Measurements from ENCODE around the gene ANKRD33B.
A peak's percentile ranks its signal among the peaks of the same experiment; 100 is the strongest.

The ANKRD33B gene

GRCh38 chr5:10679336-10679988 lies 115.6 kb downstream of the ANKRD33B start:
- no peak for DNase-seq

- DNase-seq, result peak in 1 of 4 experiments; percentile 24
Measured at GRCh38 chr5:10680876-10681481, 117.1 kb downstream of the ANKRD33B start.

GRCh38 chr5:10681731-10682679 lies 118.1 kb downstream of the ANKRD33B start:
- peak; percentile 39 to 77 (median 75) for DNase-seq

GRCh38 chr5:10682801-10683525 lies 119.1 kb downstream of the ANKRD33B start:
- no peak for DNase-seq

- no peak for DNase-seq
Measured at GRCh38 chr5:10684303-10685086, 120.6 kb downstream of the ANKRD33B start.

- no peak for DNase-seq
Measured at GRCh38 chr5:10685115-10685521, 121.2 kb downstream of the ANKRD33B start.

GRCh38 chr5:10686890-10687289 lies 123.0 kb downstream of the ANKRD33B start:
- no peak for DNase-seq

GRCh38 chr5:10688651-10689171 lies 124.8 kb downstream of the ANKRD33B start:
- no peak for DNase-seq

DNA sequence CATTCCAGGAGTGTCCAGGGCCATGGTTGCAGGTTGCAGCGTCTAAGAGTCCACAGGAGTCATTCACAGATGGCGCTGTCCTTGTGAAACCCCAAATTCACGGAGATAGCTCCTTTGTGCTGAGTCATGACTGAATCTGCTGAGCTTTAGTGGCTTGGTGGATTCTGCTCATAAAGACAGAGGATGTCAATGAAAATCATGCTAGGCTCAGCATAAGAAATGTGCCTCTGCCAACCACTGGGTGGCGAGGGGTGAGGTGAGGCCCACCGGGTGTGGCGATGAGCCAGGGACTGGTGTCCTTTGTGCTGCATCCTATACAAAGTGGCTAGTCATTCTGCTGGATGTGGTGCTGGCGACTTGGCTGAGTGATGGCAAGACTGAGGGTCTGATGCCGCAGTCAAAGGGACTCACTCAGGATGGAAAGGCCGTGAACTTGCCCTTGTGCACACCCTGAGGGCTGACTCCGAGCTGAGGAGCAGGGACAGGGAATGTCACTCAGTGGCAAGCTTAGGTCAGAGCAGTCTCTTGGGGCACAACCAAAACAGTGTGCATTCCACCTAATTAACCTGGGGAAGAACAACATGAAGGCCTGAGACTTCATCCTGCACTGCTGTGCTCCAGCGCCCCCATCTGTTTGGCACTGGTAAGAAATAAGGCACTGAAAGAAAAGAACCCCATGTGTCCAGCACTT lies 125.7 kb downstream of the ANKRD33B start:
- DNase-seq, result peak in 3 of 4 experiments; percentile 35 to 51 (median 44)

DNA sequence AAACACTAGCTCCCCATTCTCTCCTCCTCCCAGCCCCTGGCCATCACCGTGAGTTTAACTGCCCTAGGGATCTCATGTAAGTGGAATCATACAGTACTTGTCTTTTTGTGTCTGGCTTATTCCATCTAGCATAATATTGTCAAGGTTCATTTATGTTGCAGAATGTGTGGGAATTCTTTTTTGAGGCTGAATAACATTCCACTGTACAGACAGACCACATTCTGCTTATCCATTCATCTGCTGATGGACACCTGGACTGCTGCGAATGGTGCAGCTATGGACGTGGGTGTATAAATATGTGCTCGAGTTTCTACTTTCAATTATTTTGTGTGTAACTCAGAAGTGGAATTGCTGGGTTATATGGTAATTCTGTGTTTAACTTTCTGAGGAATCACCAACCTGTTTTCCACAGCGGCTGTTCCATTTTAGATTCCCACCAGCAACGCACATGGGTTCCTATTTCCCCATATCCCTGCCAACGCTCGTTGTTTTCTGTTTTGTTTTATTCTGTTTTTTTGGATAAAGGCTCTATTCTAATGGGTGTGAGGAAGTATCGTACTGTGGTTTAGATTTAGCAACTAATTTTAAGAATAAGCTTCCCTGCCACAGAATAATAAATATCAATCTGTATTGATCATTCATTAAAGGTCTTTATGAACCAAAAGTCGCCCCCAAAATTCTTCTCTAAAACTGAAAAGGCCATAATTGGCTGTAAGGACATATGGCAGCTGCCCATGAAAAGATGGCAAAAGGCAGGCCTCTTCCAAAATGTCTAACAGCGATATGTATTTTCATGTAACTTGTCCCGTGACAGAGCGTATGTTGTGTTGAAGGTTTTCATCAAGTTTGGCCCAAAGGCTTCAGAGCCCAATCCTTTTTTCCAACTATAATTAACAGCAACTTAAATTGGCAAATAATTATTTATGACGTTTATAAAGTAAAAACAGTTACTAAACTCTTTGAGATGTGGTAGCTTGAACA lies 126.9 kb downstream of the ANKRD33B start:
- no peak for DNase-seq

DNA sequence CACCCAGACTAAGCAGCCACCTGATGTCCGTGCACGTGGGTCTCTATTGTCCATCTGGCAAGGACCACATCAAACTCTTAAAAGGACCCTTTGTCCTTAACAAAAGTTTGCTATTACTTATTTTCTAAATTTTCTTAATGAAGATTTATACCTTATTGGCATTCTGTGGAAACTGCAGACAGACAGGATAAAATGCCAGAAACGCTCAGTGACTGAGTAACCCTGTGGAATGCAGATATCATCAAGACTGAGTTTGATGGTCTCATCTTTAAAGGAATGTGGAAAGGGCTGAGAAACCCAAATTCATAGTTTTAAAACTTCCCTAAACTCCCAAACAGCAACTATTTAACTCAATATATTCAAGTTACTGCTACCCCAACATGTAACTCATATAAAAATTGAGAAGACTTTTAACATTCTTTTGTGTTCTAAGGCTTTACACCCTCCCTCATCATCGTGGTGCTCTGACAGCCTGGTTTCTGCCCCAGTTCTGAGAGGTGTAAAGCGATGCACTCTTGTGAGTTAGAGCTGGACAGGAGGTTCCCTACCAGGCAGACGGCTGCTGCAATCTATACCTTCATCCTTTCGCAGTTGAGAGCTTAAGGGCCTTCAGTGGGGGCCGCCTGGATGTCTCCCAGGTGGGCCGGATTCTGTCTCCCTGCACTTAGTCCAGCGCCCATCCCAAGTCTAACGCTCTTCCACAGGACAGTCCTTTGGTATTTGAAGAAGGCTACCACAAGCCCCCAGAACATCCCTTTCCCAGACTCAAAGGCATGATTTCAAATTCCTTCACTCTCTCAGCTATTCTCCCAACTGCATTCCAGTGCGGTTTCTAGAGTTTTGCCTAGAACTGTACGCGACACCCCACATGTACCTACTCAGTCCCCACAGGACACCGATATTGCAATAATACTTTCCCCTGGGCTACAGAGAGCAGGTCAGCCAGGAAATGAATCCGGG lies 128.2 kb downstream of the ANKRD33B start:
- DNase-seq, result no peak

- peak; percentile 67 to 84 (median 77) for DNase-seq
Measured at GRCh38 chr5:10695055-10695649, 131.3 kb downstream of the ANKRD33B start.

DNA sequence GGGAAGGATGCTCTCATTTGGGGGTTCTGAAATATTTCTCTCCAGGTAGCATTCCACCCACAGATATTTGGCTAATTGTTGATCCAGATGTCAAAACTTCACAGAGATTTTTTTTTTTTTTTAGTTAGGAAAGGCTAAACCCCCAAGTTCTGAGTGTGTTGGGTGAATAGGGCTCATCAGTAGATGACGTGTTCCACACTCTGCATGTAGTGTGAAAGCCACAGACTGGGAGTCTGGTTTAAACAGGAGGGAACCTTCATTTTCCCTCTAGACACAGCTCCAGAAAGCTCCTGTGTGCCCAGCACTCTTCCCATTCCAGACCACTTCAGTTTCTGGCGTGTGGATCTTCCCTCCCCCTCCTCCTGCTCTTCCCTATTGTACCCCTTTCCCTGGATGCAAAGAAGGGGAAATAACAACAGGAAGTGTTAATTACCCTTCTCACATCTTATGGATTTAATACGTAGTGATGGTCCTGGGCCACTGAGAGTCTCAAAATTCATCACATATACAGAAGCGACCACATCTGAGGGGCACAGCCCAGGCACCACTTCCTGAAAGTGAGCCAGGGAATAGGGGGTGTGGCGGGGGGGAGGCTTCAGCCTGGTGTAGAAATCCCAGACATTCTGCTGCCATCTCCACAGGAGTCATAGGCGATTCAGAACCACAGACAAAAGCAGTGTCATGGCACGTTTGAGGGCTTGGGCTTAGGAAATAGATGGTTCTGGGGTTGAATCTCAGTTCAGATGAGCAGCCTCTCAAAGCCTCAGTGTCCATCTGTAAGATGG lies 132.1 kb downstream of the ANKRD33B start:
- DNase-seq, result no peak

DNA sequence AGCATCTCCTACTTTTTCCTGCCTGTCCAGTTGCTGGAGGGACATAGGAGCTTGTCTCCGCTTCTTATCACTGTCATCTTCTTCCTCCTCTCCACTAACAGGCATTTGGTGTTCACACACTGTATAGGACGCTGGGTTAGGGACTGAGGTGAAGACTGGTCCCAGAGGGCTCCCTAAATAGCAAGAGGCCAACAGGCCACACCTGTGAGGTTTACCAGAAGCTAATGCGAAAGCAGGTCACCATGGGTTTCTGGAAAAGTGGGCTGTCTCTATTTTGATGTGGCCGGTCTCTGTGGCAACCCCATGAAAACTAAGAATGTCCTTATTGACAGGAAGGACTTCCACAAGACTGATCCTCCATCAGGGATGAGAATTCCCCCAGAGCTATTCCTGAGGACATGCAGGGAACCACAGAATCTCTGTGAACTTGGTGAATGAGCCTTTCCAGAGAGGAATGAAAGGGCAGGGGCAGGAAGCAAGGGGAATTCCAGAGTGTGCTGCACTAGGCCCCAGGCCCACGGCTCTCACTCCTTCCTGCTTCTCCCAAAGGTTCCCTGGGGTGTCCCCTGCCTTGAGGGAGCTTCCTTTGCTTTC lies 135.5 kb downstream of the ANKRD33B start:
- DNase-seq, result no peak

- DNase-seq, result no peak
Measured at GRCh38 chr5:10699987-10700386, 136.1 kb downstream of the ANKRD33B start.

DNA sequence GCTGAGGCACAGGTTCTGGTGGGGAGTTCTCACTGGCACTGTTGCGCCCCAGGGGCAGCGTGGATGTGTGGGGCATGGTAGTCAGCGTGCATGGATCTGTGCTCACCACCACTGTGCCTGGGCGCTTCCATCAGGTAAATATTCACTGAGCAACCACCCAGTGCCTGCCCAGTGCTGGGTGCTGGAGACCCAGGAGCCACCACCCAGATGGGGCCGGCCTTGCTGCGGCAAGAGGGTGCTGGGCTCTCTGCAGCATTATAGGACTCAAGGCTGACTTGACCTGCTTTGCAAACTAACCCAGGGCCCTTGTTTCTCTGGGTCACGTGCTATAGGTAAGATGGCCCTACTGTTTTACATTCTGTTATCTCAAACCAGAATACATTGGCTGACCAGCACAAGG lies 136.6 kb downstream of the ANKRD33B start:
- no peak for DNase-seq

- peak; percentile 27 to 54 (median 42) for DNase-seq
Measured at GRCh38 chr5:10701567-10702039, 137.7 kb downstream of the ANKRD33B start.

Measured in suppressor macrophage (primary cell).